Endometrial microvascular endothelial cells (primary cell): ENCODE measurements around the gene PSD4. TPM values are rescaled to one million over a fixed set of nuclear protein-coding genes. Genes with fewer than 3 reads are reported as not detected.

Experiments used
- in situ Hi-C: cut with HindIII; loops from 2 replicates; pipeline ENCODE4 v1.10.0; 2017; ENCODE audit warnings: low sequenced_read_pairs, low pct_unique_long_range_greater_than_20kb; ENCODE audit errors: inconsistent ontology term
- total RNA-seq: library from RNA; depleted of rRNA; stranded (reverse); fragments of >200 nt; gene quantifications from one replicate; pipeline ENCODE4 v1.2.3, GENCODE V29; 2015; ENCODE audit errors: inconsistent ontology term

PSD4 gene
- total RNA-seq, 1 donor from 2014 or later: 0.56 TPM

DNA sequence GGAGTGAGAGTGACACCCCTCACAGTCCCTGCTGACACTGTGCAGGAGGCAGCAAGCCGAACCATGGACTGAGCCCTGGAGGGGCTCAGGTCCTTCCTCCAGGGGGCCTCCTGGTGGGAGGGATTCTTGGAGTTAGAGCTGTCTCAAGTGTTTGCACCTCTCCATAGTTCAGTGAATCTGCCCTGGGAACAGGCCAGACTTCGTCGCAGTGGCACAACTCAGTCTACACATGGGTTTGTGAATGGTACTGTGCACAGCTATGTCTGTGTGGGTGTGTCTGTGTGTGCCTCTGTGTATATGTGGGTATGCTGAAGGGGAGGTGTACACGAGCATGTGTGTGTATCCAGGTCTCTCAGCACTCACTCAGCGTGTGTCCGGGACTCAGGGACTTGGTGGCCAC lies 68.6 kb downstream of the PSD4 start:
- in situ Hi-C loops: no loop called here

GRCh38 chr2:113245276-113245711 lies 71.5 kb downstream of the PSD4 start:
- in situ Hi-C loops: no loop called here

DNA sequence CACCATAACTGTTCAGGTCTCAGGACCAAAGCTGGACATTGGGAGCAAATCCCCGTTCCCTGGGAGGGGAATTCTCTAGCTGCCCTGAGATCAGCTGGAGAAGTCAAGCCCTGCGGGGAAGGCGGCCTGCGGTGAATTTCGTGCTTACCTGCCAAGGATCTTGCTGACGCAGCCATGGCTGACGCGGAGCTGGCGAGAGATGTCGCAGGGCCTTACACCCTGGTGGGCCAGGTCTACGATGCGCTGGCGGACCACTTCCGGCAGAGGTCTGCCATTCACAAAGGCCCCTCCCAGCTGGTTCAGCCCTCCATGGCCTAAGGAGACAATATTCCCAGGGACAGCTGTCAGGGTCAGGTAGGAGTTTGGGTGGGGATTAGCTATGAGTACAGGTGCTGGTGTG lies 72.8 kb downstream of the PSD4 start:
- in situ Hi-C loops: no loop called here

DNA sequence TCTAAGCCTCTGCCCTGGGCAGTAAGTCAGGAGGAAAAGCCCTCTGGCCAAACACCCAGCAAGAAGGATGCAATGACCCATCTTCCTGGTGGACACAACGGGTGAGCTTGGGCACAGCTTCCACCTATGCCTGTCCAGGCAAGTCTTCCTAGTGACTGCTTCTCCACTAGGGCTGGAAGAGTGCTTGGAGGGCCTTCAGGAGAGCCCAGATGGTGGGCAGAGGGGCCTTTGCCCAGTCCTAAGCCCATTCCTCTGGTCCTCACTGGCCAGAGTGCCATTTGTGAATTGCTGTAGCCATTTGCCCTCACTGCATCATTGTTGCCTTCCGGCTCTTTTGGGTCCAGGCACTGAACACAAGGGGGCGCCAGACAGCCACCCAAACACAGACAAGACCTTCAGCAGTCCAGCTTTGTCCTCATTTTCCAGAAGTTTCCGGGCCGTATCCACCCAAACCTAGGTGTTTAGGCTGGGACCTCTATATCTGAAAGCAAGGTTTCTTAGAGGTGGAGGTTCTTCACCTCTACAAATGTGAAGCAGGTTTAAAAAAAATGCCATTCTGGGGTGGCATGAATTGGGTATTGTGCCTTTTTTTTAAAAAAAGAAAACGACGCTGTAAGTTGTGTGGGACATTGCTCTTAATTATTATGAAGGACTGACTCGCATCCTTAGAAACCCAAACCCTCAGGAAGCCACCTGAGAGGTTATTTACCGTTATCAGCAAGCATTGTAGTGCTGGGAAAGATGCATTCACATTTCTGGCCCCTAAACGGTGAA lies 75.4 kb downstream of the PSD4 start:
- in situ Hi-C loops: no loop called here

GRCh38 chr2:113251118-113251517 lies 77.3 kb downstream of the PSD4 start:
- in situ Hi-C loops: no loop called here

GRCh38 chr2:113252047-113252590 lies 78.3 kb downstream of the PSD4 start:
- in situ Hi-C loops: no loop called here

DNA sequence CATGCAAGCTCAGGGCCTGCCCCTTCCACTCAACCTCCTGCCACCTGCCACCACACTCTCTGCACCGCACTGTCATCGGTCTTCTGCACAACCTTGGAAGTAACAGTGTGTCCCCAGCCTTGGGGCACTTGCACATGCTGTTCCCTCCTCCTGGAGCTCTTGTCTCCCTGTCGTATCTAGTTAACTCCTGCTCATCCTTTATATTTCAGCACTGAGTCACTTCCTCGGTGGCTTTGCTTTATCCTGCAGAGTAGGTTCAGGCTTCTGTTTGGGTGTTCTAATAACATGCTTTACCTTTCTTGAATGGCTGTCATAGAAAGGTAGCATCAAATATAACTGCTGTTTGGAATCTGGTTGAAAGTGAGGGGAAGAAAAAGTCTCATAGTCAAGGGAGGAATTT lies 79.7 kb downstream of the PSD4 start:
- in situ Hi-C loops: no loop called here

DNA sequence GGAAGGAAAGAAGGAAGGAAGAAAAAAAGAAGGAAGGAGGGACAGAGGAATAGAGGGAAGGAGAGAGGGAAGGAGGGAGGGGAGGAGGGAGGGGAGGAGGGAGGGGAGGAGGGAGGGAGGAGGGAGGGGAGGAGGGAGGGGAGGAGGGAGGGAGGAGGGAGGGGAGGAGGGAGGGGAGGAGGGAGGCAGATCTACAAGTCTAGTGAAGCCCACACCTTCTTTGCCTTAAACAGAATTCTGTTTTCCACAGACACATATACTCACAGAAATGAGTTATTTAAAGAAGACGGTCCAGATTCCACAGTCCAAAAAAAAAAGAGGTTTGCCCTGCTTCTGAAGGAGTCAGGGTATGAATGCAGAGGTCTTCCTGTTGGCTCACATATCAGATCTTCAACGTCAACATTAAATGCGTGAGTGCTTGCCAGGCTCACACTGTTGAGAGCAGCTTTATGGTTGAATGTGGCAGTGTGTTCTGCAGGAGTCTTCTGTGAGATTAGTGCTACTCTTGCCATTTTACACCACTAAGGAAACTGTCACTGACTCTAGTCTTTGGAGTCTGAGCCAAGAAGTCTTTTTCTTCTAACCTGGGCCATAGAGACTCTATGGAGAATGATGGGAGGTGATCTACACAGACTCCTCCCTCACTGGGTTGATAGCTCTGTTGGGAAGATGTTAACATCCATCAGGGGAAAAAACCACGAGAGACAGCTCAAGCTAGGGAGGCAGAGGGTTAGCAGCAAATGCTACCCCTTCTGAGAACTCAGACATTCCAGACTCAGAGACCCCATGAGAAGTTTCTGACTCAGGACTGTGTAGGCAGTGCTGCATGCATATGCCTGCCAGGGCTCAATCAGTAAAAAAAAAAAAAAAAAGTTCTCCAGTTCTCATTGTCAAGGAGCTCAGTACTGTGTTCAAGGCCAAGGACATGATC lies 81.6 kb downstream of the PSD4 start:
- in situ Hi-C loops: no loop called here

DNA sequence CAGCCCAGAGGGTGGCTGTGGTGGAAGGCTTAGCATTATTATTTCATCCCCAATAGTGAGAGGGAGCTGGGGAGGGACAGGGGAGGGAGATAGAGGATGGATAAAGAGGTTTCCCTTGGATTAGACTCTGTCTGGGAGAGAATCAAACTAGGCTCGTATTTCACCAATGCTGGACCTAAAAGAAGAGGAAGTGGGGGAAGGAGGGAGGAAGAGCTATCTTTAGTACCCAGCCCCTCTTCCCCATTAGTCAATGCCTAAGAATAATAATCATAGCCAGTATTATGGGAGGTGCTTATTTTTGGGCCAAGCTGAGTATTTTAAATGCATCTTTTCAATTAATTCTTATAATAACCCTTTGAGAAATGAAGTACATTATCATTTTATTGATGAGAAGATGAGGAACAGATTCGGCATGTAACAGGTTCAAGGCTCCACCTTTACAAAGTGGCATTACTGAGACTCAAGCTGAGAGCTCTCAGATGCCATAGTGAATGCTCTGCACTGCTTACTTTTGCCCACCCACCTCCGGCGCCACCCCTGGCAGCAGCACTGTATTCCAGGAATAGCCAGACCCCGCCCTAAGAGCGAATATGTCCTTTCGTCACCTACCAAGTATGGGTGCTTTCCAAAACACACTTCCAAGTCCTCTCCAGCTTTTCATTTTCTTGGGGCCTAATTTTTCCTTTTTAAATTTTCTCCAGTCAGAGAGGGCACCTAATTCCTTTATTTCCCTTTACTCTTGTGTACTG lies 83.9 kb downstream of the PSD4 start:
- in situ Hi-C loops: no loop called here

DNA sequence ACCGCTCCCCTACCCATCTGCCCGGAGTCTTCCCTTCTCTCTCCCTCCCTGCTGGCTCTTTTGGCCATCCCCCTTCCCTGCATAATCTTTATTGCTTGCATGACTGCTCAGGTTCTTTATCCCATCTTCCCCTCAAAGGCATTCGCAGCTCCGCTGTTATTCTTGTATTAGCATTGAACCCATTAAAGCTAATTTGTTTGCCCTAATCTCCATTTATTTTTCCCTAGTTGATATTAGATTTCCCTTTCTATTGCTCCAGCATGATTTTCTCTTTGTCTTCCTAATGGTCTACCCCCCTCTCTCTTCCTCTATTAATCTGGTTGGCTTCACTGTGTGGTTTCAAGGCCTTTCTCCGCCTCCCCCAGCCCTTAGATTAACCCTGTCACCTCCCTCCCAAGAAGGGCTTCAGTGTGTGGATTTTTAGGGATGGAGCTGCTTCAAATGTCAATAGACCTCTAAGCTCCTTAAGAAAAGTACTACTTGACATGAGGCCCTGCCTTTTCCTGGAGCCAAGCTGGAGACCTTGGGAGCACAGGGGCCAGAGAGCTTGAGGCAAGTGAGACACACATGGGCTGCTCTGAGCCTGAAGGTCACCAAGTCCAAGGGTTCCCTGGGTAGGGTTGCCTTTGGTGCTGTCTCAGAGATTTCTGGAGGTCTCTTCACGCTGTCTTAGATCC lies 84.8 kb downstream of the PSD4 start:
- in situ Hi-C loops: no loop called here

Other genes starting within 250 kb of the PSD4 start
- not detected for gene IL36G, start 196.0 kb upstream of the PSD4 start, total RNA-seq
- not detected for gene IL36A, start 168.5 kb upstream of the PSD4 start, total RNA-seq
- gene IL36B, start 121.1 kb upstream of the PSD4 start, total RNA-seq: not detected
- gene IL36RN, start 114.8 kb upstream of the PSD4 start, total RNA-seq: not detected
- gene IL1F10, start 106.0 kb upstream of the PSD4 start, total RNA-seq: not detected
- gene IL1RN, start 46.4 kb upstream of the PSD4 start, total RNA-seq: 0.28 TPM
- gene PAX8, start 105.0 kb downstream of the PSD4 start, total RNA-seq: 0.28 TPM